Thoracic aorta (tissue), 2 donors: Measurements from ENCODE around the gene SPPL2A. TPM values are rescaled to one million over a fixed set of nuclear protein-coding genes. Genes with fewer than 3 reads are reported as not detected.
A peak's percentile ranks its signal among the peaks of the same experiment; 100 is the strongest.

Experiments used
- ATAC-seq: fragments of 150-250 bp; one replicate; pipeline ENCODE4 v1.8.0; 2017; ENCODE audit warnings: low read depth; ENCODE audit not compliant: insufficient number of reproducible peaks, low FRiP score
- DNase-seq: peaks from one replicate; pipeline ENCODE4 v3.0.0-alpha.2; 2020; ENCODE audit warnings: low spot score
- H3K27ac ChIP-seq, 2 donors: fragments of 200-600 bp; sonication (generic); 1 replicate in 1 of 2; 2 replicates in 1 of 2; pipeline ENCODE4 v1.5.1; 2016; ENCODE audit warnings: mild to moderate bottlenecking in 2 of 2, moderate library complexity in 2 of 2
- H3K27me3 ChIP-seq: fragments of 200-600 bp; sonication (generic); replicated peaks from 2 replicates; pipeline ENCODE4 v1.6.0; 2016; ENCODE audit warnings: mild to moderate bottlenecking; ENCODE audit not compliant: insufficient read depth
- H3K36me3 ChIP-seq: fragments of 200-600 bp; sonication (generic); one replicate; pipeline ENCODE4 v1.5.1; 2016
- H3K4me1 ChIP-seq, 2 donors: fragments of 200-600 bp; sonication (generic); 1 replicate in 1 of 2; 2 replicates in 1 of 2; pipeline versions ENCODE4 v1.5.1 to v1.6.0; 2016; ENCODE audit warnings: low read depth in 2 of 2, mild to moderate bottlenecking in 1 of 2; ENCODE audit not compliant: control insufficient read depth in 1 of 2
- H3K4me3 ChIP-seq: fragments of 200-600 bp; sonication (generic); 2 replicates; pipeline ENCODE4 v1.5.1; 2016; ENCODE audit warnings: mild to moderate bottlenecking
- H3K9me3 ChIP-seq: fragments of 200-600 bp; sonication (generic); 2 replicates; pipeline ENCODE4 v1.5.1; 2016
- CTCF ChIP-seq: fragments of 200-600 bp; sonication (generic); IDR thresholded peaks from one replicate; pipeline ENCODE4 v1.5.1; 2019; ENCODE audit warnings: antibody characterized with exemption
- total RNA-seq, 2 donors: library from RNA; depleted of rRNA; stranded (reverse); fragments of >200 nt; gene quantifications; one replicate each; pipeline versions ENCODE4 v1.1.0 to v1.2.3, GENCODE V29; 2016

Gene SPPL2A
- total RNA-seq, 2 donors from 2014 or later = 281 to 500 TPM

GRCh38 chr15:50687302-50687902 lies 78.1 kb downstream of the SPPL2A start:
- peak; percentile 1 for ATAC-seq

GRCh38 chr15:50686469-50687301 lies 78.8 kb downstream of the SPPL2A start, which contains the start of gene TRPM7:
Gene TRPM7, minus strand, starts transcription at chr15:50686797. Its CDS starts 264 bp downstream, at chr15:50686533.
- Histone ChIP-seq H3K9me3 (no peaks in the 10 kb centered on the region), H3K27me3 (no peaks in the 10 kb centered on the region), H3K4me1 (peaks cover 18 to 46% of the 10 kb centered on the region in 2 donors), H3K4me3 (peak within 1 kb of the TSS; percentile 95), H3K36me3 (no peaks in the 10 kb centered on the region), H3K27ac (peak within 1 kb of the TSS; percentile 93 to 96)
- ATAC-seq (peak; percentile 92), DNase-seq (peak; percentile 27)
- no peak for TF ChIP-seq CTCF

More at GRCh38 chr15:50687302-50687902, 78.1 kb downstream of the SPPL2A start:
- H3K4me1 ChIP-seq = peaks cover 18 to 40% of the 10 kb centered on the region in 2 donors
- H3K4me3 ChIP-seq = peak overlapping the region; percentile 95
- H3K36me3 ChIP-seq = no peaks in the 10 kb centered on the region
- peak overlapping the region; percentile 93 to 96 for H3K27ac ChIP-seq
- no peak for DNase-seq
- H3K9me3 ChIP-seq = no peaks in the 10 kb centered on the region
- no peaks in the 10 kb centered on the region for H3K27me3 ChIP-seq
- TF ChIP-seq CTCF = no peak

GRCh38 chr15:50685976-50686468 lies 79.5 kb downstream of the SPPL2A start:
- no peaks in the 10 kb centered on the region for H3K36me3 ChIP-seq
- H3K9me3 ChIP-seq = no peaks in the 10 kb centered on the region
- peak; percentile 25 for ATAC-seq
- peak overlapping the region; percentile 95 for H3K4me3 ChIP-seq
- peak overlapping the region; percentile 93 to 96 for H3K27ac ChIP-seq
- H3K4me1 ChIP-seq = peaks cover 18 to 52% of the 10 kb centered on the region in 2 donors
- TF ChIP-seq CTCF = no peak
- no peaks in the 10 kb centered on the region for H3K27me3 ChIP-seq
- no peak for DNase-seq

- ATAC-seq = no peak
- H3K4me1 ChIP-seq = peaks cover 18 to 55% of the 10 kb centered on the region in 2 donors
- TF ChIP-seq CTCF = no peak
- H3K9me3 ChIP-seq = no peaks in the 10 kb centered on the region
- H3K36me3 ChIP-seq = no peaks in the 10 kb centered on the region
- no peak for DNase-seq
- peak overlapping the region; percentile 93 to 96 for H3K27ac ChIP-seq
- H3K4me3 ChIP-seq = peak overlapping the region; percentile 95
- no peaks in the 10 kb centered on the region for H3K27me3 ChIP-seq
Measured at GRCh38 chr15:50685191-50685975, 80.1 kb downstream of the SPPL2A start.
